HEK293T (cell line): ENCODE results near the gene TRIM59.

Experiments used
- ARNT ChIP-seq: fragments of 450-650 bp; IDR thresholded peaks from 2 replicates; pipeline ENCODE4 v1.6.1; 2017; ENCODE audit warnings: mild to moderate bottlenecking
- BHLHE40 ChIP-seq: fragments of 450-650 bp; IDR thresholded peaks from 2 replicates; pipeline ENCODE4 v1.6.1; 2016; ENCODE audit warnings: mild to moderate bottlenecking, moderate library complexity, borderline replicate concordance
- CTBP1 ChIP-seq: fragments of 450-650 bp; IDR thresholded peaks from 2 replicates; pipeline ENCODE4 v1.6.1; 2016; ENCODE audit warnings: borderline replicate concordance
- FOXA1 ChIP-seq: fragments of 450-650 bp; IDR thresholded peaks from 2 replicates; pipeline ENCODE4 v1.6.1; 2016; ENCODE audit warnings: mild to moderate bottlenecking
- FOXK2 ChIP-seq: fragments of 450-650 bp; IDR thresholded peaks from 2 replicates; pipeline ENCODE4 v1.6.1; 2016; ENCODE audit warnings: mild to moderate bottlenecking
- FOXM1 ChIP-seq: fragments of 450-650 bp; IDR thresholded peaks from 2 replicates; pipeline ENCODE4 v1.6.1; 2017; ENCODE audit warnings: mild to moderate bottlenecking, borderline replicate concordance
- L3MBTL2 ChIP-seq: fragments of 450-650 bp; conservative IDR thresholded peaks from 2 replicates; pipeline ENCODE4 v1.6.1; 2016; ENCODE audit warnings: mild to moderate bottlenecking
- LEF1 ChIP-seq: fragments of 450-650 bp; IDR thresholded peaks from 2 replicates; pipeline ENCODE4 v1.6.1; 2017; ENCODE audit warnings: mild to moderate bottlenecking, borderline replicate concordance
- NFRKB ChIP-seq: fragments of 450-650 bp; IDR thresholded peaks from 2 replicates; pipeline ENCODE4 v1.6.1; 2016; ENCODE audit warnings: mild to moderate bottlenecking, moderate library complexity
- PKNOX1 ChIP-seq: fragments of 450-650 bp; IDR thresholded peaks from 2 replicates; pipeline ENCODE4 v1.6.1; 2016
- SP1 ChIP-seq: fragments of 450-650 bp; IDR thresholded peaks from 2 replicates; pipeline ENCODE4 v1.6.1; 2017
- SUZ12 ChIP-seq: fragments of 450-650 bp; IDR thresholded peaks from 2 replicates; pipeline ENCODE4 v1.6.1; 2016; ENCODE audit warnings: mild to moderate bottlenecking
- TARDBP ChIP-seq: fragments of 450-650 bp; IDR thresholded peaks from 2 replicates; pipeline ENCODE4 v1.6.1; 2016

- TF ChIP-seq FOXM1 (no peak), SUZ12 (no peak), TARDBP (no peak), NFRKB (no peak), BHLHE40 (no peak), CTBP1 (no peak), FOXA1 (no peak), SP1 (no peak), LEF1 (no peak), FOXK2 (no peak), ARNT (no peak), L3MBTL2 (no peak), PKNOX1 (no peak)
Measured at GRCh38 chr3:160400702-160401150, 48.9 kb downstream of the TRIM59 start.
